Caco-2 (cell line): ENCODE measurements around the gene RPS6KA2. TPM values are rescaled to one million over a fixed set of nuclear protein-coding genes. Genes with fewer than 3 reads are reported as not detected.
"Not testable (repeated sequence)": the region's sequence is repeated elsewhere in the genome, so short reads cannot be mapped to it uniquely, and the experiment has no call there.

Experiments used
- BruUV-seq: library from RNA; stranded (reverse); fragments of 400-500 nt; replicated peaks from 2 replicates; lab custom pipeline; 2021; lab: Mats Ljungman, UMichigan
- CTCF ChIA-PET: fragments of 300-600 bp; sonication (Branson Sonifier 250); formaldehyde crosslinking; loops from one replicate; lab custom pipeline; 2022; ENCODE audit warnings: antibody characterized with exemption; lab: Charles Lee
- POLR2A ChIA-PET: fragments of 300-600 bp; sonication (Branson Sonifier 250); formaldehyde crosslinking; loops from one replicate; lab custom pipeline; 2022; ENCODE audit warnings: antibody characterized with exemption; lab: Charles Lee
- DNase-seq, 2 experiments: peaks; one replicate each; pipeline versions ENCODE4 v3.0.0 to v3.0.0-alpha.2; 2020 to 2022
- H3K27me3 ChIP-seq: replicated peaks from 2 replicates; pipeline ENCODE4 v1.6.0; 2011; ENCODE audit warnings: low read length; ENCODE audit not compliant: control insufficient read depth, insufficient read depth
- H3K36me3 ChIP-seq: 2 replicates; pipeline ENCODE4 v1.5.1; 2011; ENCODE audit warnings: low read length; ENCODE audit not compliant: control insufficient read depth, insufficient read depth
- H3K4me1 ChIP-seq: fragments of 250-450 bp; sonication (Bioruptor Pico); 2 replicates; pipeline ENCODE4 v1.5.1; 2020; ENCODE audit warnings: mild to moderate bottlenecking
- H3K4me3 ChIP-seq: 2 replicates; pipeline ENCODE4 v1.5.1; 2011; ENCODE audit warnings: low read depth, mild to moderate bottlenecking, control low read depth, low read length
- H3K9me3 ChIP-seq: fragments of 250-450 bp; sonication (Bioruptor Pico); 2 replicates; pipeline ENCODE4 v1.5.1; 2020; ENCODE audit warnings: mild to moderate bottlenecking, moderate library complexity
- H3K27ac Mint-ChIP-seq: one replicate; pipeline ENCODE4 v1.8.0; 2022; ENCODE audit warnings: mixed read lengths; ENCODE audit not compliant: unreplicated experiment
- H3K27me3 Mint-ChIP-seq: one replicate; pipeline ENCODE4 v1.8.0; 2022; ENCODE audit warnings: mixed read lengths; ENCODE audit not compliant: insufficient read depth, unreplicated experiment
- H3K36me3 Mint-ChIP-seq: one replicate; pipeline ENCODE4 v1.8.0; 2022; ENCODE audit warnings: mild to moderate bottlenecking, mixed read lengths; ENCODE audit not compliant: insufficient read depth, unreplicated experiment
- H3K4me1 Mint-ChIP-seq: one replicate; pipeline ENCODE4 v1.8.0; 2022; ENCODE audit warnings: low read depth, mixed read lengths; ENCODE audit not compliant: unreplicated experiment
- H3K4me3 Mint-ChIP-seq: one replicate; pipeline ENCODE4 v1.8.0; 2022; ENCODE audit warnings: mild to moderate bottlenecking, moderate library complexity, mixed read lengths; ENCODE audit not compliant: unreplicated experiment
- H3K9me3 Mint-ChIP-seq: one replicate; pipeline ENCODE4 v1.8.0; 2022; ENCODE audit warnings: mixed read lengths; ENCODE audit not compliant: unreplicated experiment
- CTCF ChIP-seq, 2 experiments: fragments of 200-600 bp in 1 of 2; IDR thresholded peaks; 1 replicate in 1 of 2; 2 replicates in 1 of 2; pipeline versions ENCODE4 v1.5.1 to v1.8.0; 2011 to 2022; ENCODE audit warnings: antibody characterized with exemption in 1 of 2, control low read depth in 1 of 2, inconsistent platforms in 1 of 2, low read depth in 1 of 2, low read length in 1 of 2, mild to moderate bottlenecking in 1 of 2, moderate library complexity in 1 of 2; ENCODE audit not compliant: insufficient read depth in 1 of 2, severe bottlenecking in 1 of 2, unreplicated experiment in 1 of 2
- intact Hi-C: fragments of 100-400 bp; cut with micrococcal nuclease; formaldehyde crosslinking; loops from one replicate; pipeline ENCODE4 v1.10.0; 2022; ENCODE audit not compliant: unreplicated experiment
- total RNA-seq: library from RNA; stranded (reverse); gene quantifications from 2 replicates; pipeline ENCODE4 v1.2.3, GENCODE V29; 2022

RPS6KA2 gene
- total RNA-seq, 1 experiment from 2014 or later: 5.6 TPM

- Mint-ChIP-seq H3K9me3 (peaks cover 8% of the 10 kb centered on the region), H3K4me3 (no peak overlapping the region), H3K27ac (no peak overlapping the region), H3K4me1 (no peaks in the 10 kb centered on the region), H3K36me3 (peaks cover 7% of the 10 kb centered on the region), H3K27me3 (peaks cover 50% of the 10 kb centered on the region)
- intact Hi-C loops: no loop called here
- BruUV-seq: no TSS peak
- H3K27me3 ChIP-seq: no peaks in the 10 kb centered on the region; the same call in 1 of the 2 replicates
- TF ChIP-seq CTCF (IDR thresholded peaks at IDR 0.05; ENCODE audit: insufficient read depth in 1 of 2, low read depth in 1 of 2, low read length in 1 of 2, severe bottlenecking in 1 of 2, unreplicated experiment in 1 of 2): no peak
- ChIA-PET POLR2A (no interaction called here), CTCF (no interaction called here)
- H3K36me3 ChIP-seq: no peaks in the 10 kb centered on the region
- no peak overlapping the region for H3K4me3 ChIP-seq
- H3K4me1 ChIP-seq: no peaks in the 10 kb centered on the region
- no peaks in the 10 kb centered on the region for H3K9me3 ChIP-seq
- DNase-seq: no peak
Measured at GRCh38 chr6:166636191-166636933, 9.3 kb upstream of the RPS6KA2 start.

- intact Hi-C loops: no loop called here
- Mint-ChIP-seq H3K4me3 (no peak overlapping the region), H3K36me3 (peaks cover 7% of the 10 kb centered on the region), H3K4me1 (no peaks in the 10 kb centered on the region), H3K9me3 (peaks cover 8% of the 10 kb centered on the region), H3K27me3 (peaks cover 43% of the 10 kb centered on the region), H3K27ac (no peak overlapping the region)
- CTCF ChIA-PET: no interaction called here
- H3K27me3 ChIP-seq: peaks cover 2% of the 10 kb centered on the region; the same call in 1 of the 2 replicates
- TF ChIP-seq CTCF (IDR thresholded peaks at IDR 0.05; ENCODE audit: insufficient read depth in 1 of 2, low read depth in 1 of 2, low read length in 1 of 2, severe bottlenecking in 1 of 2, unreplicated experiment in 1 of 2): no peak
- no TSS peak for BruUV-seq
- POLR2A ChIA-PET: no interaction called here
- H3K36me3 ChIP-seq: no peaks in the 10 kb centered on the region
- H3K4me1 ChIP-seq: no peaks in the 10 kb centered on the region
- no peaks in the 10 kb centered on the region for H3K9me3 ChIP-seq
- DNase-seq: no peak
- H3K4me3 ChIP-seq: no peak overlapping the region
Measured at GRCh38 chr6:166635013-166635970, 8.2 kb upstream of the RPS6KA2 start.

GRCh38 chr6:166634581-166634980 lies 7.5 kb upstream of the RPS6KA2 start:
- H3K36me3 Mint-ChIP-seq, H3K9me3 ChIP-seq, POLR2A ChIA-PET, H3K9me3 Mint-ChIP-seq, H3K4me3 ChIP-seq, H3K27me3 ChIP-seq, BruUV-seq, H3K27ac Mint-ChIP-seq, DNase-seq, CTCF ChIA-PET, H3K4me3 Mint-ChIP-seq, H3K4me1 Mint-ChIP-seq, intact Hi-C loops, H3K36me3 ChIP-seq, H3K4me1 ChIP-seq: not testable (repeated sequence)
- peaks cover 42% of the 10 kb centered on the region for H3K27me3 Mint-ChIP-seq
